Measurements from ENCODE around the gene MBOAT2. TPM values are rescaled to one million over a fixed set of nuclear protein-coding genes. Genes with fewer than 3 reads are reported as not detected.

MBOAT2 gene
- polyA plus RNA-seq, 1 donor (not counting 4 experiments of a cell fraction or from before 2014, with no cell fraction given), result 121 TPM

GRCh38 chr2:8985561-8986326, 17.7 kb downstream of the MBOAT2 start:
- Histone ChIP-seq H3K4me1 (ENCODE audit: control insufficient read depth, extremely low read depth, insufficient read depth, low read length) (peaks cover 34% of the 10 kb centered on the region), H3K9ac (ENCODE audit: control insufficient read depth, extremely low read depth, insufficient read depth, low read length) (no peak overlapping the region), H2AFZ (ENCODE audit: control insufficient read depth, low read length) (no peak overlapping the region), H3K79me2 (ENCODE audit: control insufficient read depth, insufficient read depth, low read length) (peaks cover 97% of the 10 kb centered on the region), H3K27ac (ENCODE audit: control insufficient read depth, insufficient read depth, low read length) (no peak overlapping the region), H3K9me1 (ENCODE audit: control insufficient read depth, extremely low read depth, insufficient read depth, low read length) (peaks cover 4% of the 10 kb centered on the region), H3K27me3 (ENCODE audit: control insufficient read depth, extremely low read depth, insufficient read depth, low read length) (no peaks in the 10 kb centered on the region), H3K4me3 (ENCODE audit: control insufficient read depth in 2 of 3, extremely low read depth in 1 of 3, insufficient read depth in 2 of 3, low read depth in 1 of 3, low read length in 3 of 3) (no peak overlapping the region), H3K9me3 (ENCODE audit: control insufficient read depth, low read depth, low read length) (no peaks in the 10 kb centered on the region), H3K4me2 (ENCODE audit: control insufficient read depth, extremely low read depth, insufficient read depth, low read depth, low read length) (no peak overlapping the region), H4K20me1 (ENCODE audit: control insufficient read depth, extremely low read depth, insufficient read depth, low read length) (no peaks in the 10 kb centered on the region), H3K36me3 (ENCODE audit: control insufficient read depth in 2 of 2, extremely low read depth in 1 of 2, insufficient read depth in 2 of 2, low read length in 2 of 2) (no peaks in the 10 kb centered on the region)
- TF ChIP-seq EZH2 (IDR thresholded peaks at IDR 0.05; ENCODE audit: low read length), result no peak
- TF ChIP-seq, protein P1, sequence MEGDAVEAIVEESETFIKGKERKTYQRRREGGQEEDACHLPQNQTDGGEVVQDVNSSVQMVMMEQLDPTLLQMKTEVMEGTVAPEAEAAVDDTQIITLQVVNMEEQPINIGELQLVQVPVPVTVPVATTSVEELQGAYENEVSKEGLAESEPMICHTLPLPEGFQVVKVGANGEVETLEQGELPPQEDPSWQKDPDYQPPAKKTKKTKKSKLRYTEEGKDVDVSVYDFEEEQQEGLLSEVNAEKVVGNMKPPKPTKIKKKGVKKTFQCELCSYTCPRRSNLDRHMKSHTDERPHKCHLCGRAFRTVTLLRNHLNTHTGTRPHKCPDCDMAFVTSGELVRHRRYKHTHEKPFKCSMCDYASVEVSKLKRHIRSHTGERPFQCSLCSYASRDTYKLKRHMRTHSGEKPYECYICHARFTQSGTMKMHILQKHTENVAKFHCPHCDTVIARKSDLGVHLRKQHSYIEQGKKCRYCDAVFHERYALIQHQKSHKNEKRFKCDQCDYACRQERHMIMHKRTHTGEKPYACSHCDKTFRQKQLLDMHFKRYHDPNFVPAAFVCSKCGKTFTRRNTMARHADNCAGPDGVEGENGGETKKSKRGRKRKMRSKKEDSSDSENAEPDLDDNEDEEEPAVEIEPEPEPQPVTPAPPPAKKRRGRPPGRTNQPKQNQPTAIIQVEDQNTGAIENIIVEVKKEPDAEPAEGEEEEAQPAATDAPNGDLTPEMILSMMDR (optimal IDR thresholded peaks at IDR 0.05 in 1 of 3, IDR thresholded peaks at IDR 0.05 in 1 of 3, conservative IDR thresholded peaks at IDR 0.05 in 1 of 3; ENCODE audit: extremely low read depth in 1 of 3, insufficient read depth in 2 of 3, low read length in 3 of 3), result no peak
- dilution Hi-C loops (cut with MboI; ENCODE audit: extremely low pct_ligation_motif_present, low sequenced_read_pairs), result no loop called here
- no peak for FAIRE-seq
- DNase-seq (ENCODE audit: low read depth, low spot score), result no peak

DNA sequence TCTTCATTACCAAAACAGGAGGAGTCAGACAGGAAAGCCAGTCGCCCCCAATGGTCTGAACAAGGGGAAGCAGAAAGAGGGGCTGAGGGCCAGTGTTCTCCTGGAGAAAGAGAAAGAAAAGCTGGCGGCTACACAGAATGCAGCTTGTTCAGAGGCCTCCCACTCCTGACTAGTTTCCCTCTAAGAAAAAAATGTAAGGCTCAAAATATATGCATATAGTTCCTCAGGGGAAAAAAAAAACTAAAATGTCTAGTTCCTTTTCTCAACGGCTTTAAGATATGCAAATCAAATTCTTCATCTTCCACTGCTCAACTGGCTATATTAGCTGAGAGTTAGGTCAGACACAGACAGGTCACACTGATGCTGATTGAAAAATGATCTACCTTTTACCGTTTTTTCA, 18.6 kb downstream of the MBOAT2 start:
- TF ChIP-seq, protein P1 (optimal IDR thresholded peaks at IDR 0.05 in 1 of 3, IDR thresholded peaks at IDR 0.05 in 1 of 3, conservative IDR thresholded peaks at IDR 0.05 in 1 of 3; ENCODE audit: extremely low read depth in 1 of 3, insufficient read depth in 2 of 3, low read length in 3 of 3), result no peak
- TF ChIP-seq EZH2 (IDR thresholded peaks at IDR 0.05; ENCODE audit: low read length), result no peak
- Histone ChIP-seq H4K20me1 (ENCODE audit: control insufficient read depth, extremely low read depth, insufficient read depth, low read length) (peaks cover 5% of the 10 kb centered on the region), H3K27me3 (ENCODE audit: control insufficient read depth, extremely low read depth, insufficient read depth, low read length) (no peaks in the 10 kb centered on the region), H3K9me3 (ENCODE audit: control insufficient read depth, low read depth, low read length) (no peaks in the 10 kb centered on the region), H3K4me2 (ENCODE audit: control insufficient read depth, extremely low read depth, insufficient read depth, low read depth, low read length) (no peak overlapping the region), H3K36me3 (ENCODE audit: control insufficient read depth in 2 of 2, extremely low read depth in 1 of 2, insufficient read depth in 2 of 2, low read length in 2 of 2) (no peaks in the 10 kb centered on the region), H3K9ac (ENCODE audit: control insufficient read depth, extremely low read depth, insufficient read depth, low read length) (no peak overlapping the region), H2AFZ (ENCODE audit: control insufficient read depth, low read length) (no peak overlapping the region), H3K79me2 (ENCODE audit: control insufficient read depth, insufficient read depth, low read length) (peaks cover 98% of the 10 kb centered on the region), H3K4me1 (ENCODE audit: control insufficient read depth, extremely low read depth, insufficient read depth, low read length) (peaks cover 34% of the 10 kb centered on the region), H3K9me1 (ENCODE audit: control insufficient read depth, extremely low read depth, insufficient read depth, low read length) (peaks cover 4% of the 10 kb centered on the region), H3K27ac (ENCODE audit: control insufficient read depth, insufficient read depth, low read length) (no peak overlapping the region), H3K4me3 (ENCODE audit: control insufficient read depth in 2 of 3, extremely low read depth in 1 of 3, insufficient read depth in 2 of 3, low read depth in 1 of 3, low read length in 3 of 3) (no peak overlapping the region)
- FAIRE-seq, result no peak
- dilution Hi-C loops (cut with MboI; ENCODE audit: extremely low pct_ligation_motif_present, low sequenced_read_pairs), result no loop called here
- DNase-seq (ENCODE audit: low read depth, low spot score), result no peak

Data from keratinocyte (primary cell).